Measurements from ENCODE around the gene RCAN2.

DNA sequence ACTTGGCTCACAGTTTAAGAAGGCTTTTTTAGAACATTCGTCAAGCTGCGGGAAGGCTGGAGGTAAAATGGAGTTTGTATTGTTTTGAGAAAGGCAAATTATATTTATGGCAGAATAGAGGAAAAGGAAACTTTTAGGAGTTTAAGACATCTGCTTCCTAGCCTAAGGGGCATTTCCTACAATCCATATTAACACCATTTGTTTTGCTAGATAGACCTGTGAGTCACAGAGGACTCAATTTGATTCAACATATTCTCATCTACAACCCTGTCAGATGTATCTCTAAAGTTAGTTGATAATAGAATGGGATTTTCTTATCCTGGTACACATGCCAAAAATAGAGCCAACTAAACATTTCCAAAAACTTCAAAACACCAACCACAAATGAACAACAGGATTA lies 35.0 kb downstream of the RCAN2 start:
- TF ChIP-seq, protein P1, sequence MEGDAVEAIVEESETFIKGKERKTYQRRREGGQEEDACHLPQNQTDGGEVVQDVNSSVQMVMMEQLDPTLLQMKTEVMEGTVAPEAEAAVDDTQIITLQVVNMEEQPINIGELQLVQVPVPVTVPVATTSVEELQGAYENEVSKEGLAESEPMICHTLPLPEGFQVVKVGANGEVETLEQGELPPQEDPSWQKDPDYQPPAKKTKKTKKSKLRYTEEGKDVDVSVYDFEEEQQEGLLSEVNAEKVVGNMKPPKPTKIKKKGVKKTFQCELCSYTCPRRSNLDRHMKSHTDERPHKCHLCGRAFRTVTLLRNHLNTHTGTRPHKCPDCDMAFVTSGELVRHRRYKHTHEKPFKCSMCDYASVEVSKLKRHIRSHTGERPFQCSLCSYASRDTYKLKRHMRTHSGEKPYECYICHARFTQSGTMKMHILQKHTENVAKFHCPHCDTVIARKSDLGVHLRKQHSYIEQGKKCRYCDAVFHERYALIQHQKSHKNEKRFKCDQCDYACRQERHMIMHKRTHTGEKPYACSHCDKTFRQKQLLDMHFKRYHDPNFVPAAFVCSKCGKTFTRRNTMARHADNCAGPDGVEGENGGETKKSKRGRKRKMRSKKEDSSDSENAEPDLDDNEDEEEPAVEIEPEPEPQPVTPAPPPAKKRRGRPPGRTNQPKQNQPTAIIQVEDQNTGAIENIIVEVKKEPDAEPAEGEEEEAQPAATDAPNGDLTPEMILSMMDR (IDR thresholded peaks at IDR 0.05): no peak
- TF ChIP-seq POLR2AphosphoS5 (IDR thresholded peaks at IDR 0.05; ENCODE audit: low read depth, low read length) (no peak), SIN3A (IDR thresholded peaks at IDR 0.05; ENCODE audit: borderline replicate concordance, insufficient read depth, low read depth, low read length) (no peak)
- TF ChIP-seq, protein P2, sequence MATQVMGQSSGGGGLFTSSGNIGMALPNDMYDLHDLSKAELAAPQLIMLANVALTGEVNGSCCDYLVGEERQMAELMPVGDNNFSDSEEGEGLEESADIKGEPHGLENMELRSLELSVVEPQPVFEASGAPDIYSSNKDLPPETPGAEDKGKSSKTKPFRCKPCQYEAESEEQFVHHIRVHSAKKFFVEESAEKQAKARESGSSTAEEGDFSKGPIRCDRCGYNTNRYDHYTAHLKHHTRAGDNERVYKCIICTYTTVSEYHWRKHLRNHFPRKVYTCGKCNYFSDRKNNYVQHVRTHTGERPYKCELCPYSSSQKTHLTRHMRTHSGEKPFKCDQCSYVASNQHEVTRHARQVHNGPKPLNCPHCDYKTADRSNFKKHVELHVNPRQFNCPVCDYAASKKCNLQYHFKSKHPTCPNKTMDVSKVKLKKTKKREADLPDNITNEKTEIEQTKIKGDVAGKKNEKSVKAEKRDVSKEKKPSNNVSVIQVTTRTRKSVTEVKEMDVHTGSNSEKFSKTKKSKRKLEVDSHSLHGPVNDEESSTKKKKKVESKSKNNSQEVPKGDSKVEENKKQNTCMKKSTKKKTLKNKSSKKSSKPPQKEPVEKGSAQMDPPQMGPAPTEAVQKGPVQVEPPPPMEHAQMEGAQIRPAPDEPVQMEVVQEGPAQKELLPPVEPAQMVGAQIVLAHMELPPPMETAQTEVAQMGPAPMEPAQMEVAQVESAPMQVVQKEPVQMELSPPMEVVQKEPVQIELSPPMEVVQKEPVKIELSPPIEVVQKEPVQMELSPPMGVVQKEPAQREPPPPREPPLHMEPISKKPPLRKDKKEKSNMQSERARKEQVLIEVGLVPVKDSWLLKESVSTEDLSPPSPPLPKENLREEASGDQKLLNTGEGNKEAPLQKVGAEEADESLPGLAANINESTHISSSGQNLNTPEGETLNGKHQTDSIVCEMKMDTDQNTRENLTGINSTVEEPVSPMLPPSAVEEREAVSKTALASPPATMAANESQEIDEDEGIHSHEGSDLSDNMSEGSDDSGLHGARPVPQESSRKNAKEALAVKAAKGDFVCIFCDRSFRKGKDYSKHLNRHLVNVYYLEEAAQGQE (IDR thresholded peaks at IDR 0.05; ENCODE audit: insufficient read depth in 1 of 2, low read depth in 2 of 2, low read length in 1 of 2): no peak
